HG02973 (cell line): ENCODE data around the gene DDX1.
"Not testable (repeated sequence)": the region's sequence is repeated elsewhere in the genome, so short reads cannot be mapped to it uniquely, and the experiment has no call there.

ENCODE experiments used
- ATAC-seq: cut with Tn5 transposase; IDR thresholded peaks from one replicate; pipeline ENCODE4 v1.9.1; 2021; ENCODE audit warnings: moderate library complexity; ENCODE audit not compliant: unreplicated experiment

Gene DDX1

DNA sequence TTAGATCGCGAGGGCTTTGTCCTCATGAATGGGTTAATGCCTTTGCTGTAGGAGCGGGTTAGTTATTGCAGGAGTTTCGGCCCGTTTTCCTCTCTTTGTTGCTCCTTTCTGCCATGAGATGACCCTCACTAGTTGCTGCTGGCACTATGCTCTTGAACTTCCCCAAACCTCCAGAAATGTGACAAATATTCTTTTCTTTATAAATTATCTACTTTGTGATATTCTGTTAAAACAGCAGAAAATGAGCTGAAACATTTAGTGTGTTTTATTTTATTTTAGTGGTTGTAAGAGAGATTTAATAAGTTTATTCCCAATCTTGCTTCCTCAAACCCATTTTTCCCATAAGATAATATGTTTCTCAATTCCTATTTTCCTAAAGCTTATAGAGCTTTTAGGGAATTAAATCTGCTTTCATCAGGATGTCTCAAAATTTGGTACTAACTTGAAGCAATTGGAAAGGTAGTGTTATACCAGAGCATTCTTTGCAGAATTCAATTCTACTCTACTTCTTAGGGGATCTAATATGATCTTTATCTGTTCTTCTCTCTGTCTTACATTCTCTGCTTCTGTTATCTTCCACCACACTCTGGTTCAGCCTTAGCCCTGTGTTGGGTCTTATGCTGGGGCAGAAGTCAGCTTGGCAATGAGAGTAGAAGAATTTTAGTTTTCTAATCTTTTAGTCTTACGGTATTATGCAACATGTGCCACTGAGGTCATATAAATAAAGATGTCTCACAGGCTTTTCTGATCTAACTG lies 23.1 kb downstream of the DDX1 start:
- no peak for ATAC-seq

DNA sequence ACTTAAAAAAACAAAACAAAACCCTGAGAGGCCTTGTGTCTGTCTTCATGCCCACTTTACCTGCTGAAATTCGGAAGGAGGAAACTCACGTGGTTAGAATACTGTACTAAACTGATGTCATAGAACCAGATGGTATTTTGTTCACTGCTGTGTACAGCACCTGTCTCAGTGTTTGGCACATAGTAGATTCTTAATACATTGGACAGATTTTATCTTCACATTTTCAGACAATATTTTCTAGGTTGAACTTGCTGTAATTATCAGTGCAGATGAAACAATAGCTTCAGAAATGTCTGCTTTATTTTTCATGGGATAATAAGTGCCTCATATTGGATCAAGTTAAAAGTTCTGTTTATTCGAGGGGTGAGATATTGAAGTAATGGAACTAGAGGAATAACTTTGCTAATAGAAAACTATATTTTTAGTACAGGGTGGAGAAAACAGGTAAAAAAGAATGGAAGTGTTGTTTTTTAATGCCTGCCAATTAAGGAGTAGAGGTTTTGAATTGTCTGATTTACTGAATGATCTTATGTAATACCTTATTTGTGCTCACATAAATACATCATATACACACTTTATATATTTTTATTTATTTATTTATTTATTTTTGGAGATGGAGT lies 23.7 kb downstream of the DDX1 start:
- no peak for ATAC-seq

DNA sequence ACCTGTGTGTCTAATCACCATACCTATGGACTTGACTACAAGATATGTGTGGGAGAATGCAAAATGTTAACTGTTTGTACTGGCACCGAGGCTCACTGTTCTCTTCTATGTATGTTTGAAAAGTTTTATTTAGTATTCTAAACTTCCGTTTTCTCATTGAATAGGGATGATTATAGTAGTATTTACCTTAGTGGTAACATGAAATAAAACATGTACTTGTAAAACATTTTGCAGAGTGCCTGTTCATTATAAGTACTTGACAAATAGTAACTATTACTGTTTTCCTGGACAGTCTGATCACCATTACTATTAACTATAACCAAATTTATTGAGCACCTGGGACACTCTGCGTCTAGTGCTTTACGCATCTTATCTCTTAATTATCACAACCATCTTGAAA lies 24.8 kb downstream of the DDX1 start:
- ATAC-seq: no peak

DNA sequence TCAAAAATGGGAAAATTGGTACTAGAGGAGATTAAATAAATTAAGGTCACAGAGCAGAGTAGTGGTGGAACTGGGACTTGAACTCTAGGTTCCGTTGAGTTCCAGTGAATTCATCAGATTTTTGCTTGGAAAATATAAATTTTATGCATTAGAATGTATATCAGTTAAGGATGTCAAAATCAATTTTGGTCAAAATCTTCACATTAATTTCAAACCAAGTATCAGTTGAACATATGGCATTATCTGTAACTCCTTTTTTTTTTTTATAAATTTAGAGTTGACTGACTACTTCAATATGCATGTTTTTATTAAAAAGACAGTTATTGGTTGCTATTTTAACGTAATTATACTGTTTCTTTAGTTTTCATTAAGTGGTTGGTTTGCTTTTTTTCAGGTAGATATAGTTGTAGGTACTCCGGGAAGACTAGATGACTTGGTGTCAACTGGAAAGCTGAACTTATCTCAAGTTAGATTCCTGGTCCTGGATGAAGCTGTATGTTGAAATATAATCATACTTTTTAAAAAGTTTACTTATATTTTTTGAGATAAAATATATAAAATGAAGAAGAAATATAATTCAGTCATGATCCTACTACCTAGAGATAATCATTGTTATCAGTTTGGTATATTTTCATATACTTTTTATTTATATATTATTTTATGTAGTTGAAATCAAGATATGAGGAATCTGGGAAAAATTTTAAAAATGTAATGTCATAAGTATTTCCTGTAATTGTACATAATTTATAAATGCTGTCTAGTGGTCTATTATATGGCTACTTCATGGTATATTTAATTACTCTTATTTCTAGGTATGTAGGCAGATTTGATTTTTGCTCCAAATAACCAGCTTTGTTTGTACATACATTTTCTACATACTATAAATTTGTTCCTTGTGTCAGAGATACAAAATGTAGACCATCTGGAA lies 25.4 kb downstream of the DDX1 start:
- ATAC-seq: no peak

DNA sequence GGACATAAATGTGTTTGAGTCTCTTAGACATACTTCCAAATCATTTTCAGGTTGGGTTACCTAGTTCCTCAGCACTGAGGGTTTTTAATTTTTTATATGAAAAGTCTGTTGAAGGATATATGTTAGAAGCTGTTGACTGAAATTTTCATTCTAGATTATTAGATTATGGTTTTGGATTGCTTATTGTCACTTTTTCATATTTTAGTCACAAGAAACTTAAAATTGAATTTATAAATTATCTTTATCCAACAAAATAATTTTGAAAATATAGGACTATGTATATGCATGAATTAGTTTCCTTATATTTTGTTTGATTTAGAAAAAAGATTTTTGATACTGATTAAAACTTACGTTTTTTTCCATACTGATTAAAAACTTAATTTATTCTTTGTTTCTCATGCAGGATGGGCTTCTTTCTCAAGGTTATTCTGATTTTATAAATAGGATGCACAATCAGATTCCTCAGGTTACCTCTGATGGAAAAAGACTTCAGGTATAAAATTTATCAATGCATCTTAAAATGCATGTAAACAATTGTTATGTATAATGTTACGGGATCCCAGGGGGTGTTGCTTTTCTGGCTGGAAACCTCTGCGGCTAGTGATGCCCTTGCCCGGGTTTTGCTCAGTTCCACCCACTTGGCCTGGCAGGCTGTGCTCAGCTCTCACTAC lies 26.2 kb downstream of the DDX1 start:
- no peak for ATAC-seq

DNA sequence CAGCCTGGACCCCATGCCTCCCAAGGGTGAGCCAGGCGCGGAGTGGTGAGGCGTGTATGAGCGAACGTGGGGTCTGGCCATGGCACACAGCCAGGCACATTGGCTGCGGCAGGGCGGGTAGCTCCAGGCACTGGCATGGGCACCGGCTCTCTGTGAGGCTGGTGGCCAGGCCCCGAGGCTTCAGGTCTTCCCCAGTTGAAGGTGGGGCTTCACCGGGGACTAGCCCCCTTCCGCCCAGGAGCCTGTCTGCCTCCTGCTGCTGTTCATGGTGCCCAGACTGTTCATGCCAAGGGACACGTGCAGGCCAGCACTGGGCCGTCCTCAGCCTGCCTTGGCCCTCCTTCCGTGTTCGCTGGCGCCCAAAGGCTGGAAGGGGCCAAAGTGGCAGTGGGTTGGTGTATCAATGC lies 26.8 kb downstream of the DDX1 start:
- ATAC-seq: no peak

DNA sequence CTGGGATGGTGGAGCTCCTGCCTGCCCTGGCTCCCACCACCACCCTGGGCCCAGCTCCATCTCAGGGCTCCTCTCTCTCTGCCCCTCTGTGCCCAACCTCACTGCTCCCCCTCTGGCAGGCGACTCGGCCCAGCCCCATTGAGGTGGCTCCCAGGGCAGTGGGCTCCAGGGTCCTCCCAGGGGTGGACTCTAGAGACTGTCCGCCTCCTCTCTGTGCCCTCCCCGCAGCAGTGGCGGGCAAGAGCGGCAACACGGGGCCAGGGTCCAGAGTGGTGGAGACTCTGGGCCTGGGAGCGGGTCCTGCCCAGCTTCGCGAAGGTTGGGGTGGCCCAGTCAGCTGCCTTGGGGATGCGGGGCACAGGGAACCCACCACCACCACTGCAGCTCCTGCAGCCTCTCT lies 27.4 kb downstream of the DDX1 start:
- ATAC-seq: no peak

DNA sequence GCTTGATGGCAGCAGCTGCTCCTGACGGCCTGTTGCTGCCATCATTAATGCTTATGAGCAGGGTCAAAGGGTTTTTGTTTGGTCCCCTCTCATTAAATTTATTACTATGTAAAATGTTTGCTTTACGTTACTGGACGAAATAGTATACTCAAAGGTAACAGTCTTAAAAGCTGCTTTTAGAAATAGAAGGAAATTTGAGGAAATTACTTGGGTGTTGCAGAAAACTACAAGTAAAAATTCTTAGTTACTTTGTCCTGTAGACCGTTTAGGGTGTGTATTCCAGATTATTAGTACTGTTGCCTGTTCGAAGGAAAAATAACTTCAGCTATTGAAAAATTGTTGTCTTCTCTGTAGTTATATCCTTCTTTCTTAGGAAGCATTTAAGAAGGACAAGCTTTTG lies 27.8 kb downstream of the DDX1 start:
- no peak for ATAC-seq

DNA sequence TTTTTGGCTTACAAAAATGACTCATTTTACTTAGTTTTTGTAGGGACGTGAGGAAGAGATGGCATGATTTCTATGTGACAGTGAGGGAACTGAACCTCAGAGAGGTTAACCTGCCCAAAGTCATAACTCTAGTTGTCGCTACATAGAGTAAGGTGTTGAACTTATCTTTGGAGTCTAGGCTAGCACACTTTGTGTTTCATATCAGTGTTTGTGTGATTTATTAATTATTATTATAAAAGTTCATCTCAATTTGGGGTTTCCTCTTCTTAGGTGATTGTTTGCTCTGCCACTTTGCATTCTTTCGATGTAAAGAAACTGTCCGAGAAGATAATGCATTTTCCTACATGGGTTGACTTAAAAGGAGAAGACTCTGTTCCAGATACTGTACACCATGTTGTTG lies 28.3 kb downstream of the DDX1 start:
- no peak for ATAC-seq

DNA sequence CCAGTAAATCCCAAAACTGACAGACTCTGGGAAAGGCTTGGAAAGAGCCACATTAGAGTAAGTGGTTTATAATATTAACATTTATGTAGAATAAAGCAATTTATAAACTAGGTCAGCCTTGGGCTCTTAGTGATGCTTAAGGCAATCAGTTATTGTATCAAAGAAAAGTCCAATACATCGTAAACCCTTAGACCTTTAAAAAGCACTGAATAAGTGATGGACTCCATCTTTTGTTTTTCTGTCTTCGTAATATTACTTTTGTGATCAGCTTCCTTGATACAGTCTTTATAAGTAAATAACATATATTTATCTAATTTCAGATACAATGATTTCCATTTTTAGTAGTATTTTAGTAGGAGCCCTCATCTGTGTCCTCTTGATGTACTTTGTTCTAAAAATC lies 28.7 kb downstream of the DDX1 start:
- ATAC-seq: no peak

DNA sequence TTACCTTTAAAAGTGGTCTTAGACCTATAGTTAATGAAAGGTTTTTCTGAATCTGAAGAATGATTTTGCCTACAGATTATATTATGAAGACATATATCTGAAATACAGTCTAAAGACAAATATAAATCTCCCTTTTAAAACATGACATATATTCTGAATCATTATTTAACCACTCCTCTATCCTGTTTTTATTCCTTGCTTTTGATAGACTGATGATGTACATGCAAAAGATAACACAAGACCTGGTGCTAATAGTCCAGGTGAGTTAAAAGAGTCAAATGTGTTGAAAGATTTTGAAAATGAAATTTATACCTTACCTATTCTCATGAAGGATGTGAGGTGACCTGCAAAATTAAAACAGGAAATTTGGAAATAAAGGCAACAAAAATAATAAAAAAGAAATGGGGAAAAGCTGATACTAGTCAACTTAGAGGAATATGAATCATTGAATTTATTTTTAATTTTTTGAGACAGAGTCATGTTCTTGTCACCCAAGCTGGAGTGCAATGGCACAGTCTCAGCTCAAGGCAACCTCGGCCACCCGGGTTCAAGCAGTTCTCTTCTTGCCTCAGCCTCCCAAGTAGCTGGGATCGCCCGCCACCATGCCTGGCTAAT lies 29.3 kb downstream of the DDX1 start:
- ATAC-seq: no peak

DNA sequence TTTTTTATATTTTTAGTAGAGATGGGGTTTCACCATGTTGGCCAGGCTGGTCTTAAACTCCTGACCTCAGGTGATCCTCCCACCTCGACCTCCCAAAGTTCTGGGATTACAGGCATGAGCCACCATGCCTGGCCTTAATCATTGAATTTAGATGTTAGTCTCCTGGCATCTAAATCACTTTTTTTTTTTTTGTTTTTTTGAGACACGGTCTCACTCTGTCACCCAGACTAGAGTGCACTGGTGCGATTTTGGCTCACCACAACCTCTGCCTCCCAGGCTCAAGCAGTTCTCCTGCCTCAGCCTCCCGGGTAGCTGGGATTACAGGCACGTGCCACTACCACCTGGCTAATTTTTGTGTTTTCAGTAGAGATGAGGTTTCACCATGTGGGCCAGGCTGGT lies 29.8 kb downstream of the DDX1 start:
- ATAC-seq: not testable (repeated sequence)

DNA sequence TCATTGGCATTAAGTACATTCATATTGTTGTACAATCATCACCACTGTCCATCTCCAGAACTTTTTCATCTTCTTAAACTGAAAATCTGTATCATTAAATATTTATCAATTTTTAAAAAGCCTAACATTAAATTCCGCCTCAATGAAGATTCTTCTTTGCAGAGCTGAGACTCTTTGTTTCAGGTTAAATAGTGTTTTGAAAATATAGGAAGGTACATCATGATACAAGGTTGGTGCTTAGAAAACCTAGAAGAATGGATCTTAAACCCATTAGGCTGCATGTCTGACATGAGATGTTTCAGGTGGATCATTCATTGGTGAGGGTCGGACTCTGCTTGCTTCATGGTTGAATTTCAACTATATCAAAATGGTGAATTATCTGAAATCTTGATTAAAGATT lies 30.5 kb downstream of the DDX1 start:
- no peak for ATAC-seq

DNA sequence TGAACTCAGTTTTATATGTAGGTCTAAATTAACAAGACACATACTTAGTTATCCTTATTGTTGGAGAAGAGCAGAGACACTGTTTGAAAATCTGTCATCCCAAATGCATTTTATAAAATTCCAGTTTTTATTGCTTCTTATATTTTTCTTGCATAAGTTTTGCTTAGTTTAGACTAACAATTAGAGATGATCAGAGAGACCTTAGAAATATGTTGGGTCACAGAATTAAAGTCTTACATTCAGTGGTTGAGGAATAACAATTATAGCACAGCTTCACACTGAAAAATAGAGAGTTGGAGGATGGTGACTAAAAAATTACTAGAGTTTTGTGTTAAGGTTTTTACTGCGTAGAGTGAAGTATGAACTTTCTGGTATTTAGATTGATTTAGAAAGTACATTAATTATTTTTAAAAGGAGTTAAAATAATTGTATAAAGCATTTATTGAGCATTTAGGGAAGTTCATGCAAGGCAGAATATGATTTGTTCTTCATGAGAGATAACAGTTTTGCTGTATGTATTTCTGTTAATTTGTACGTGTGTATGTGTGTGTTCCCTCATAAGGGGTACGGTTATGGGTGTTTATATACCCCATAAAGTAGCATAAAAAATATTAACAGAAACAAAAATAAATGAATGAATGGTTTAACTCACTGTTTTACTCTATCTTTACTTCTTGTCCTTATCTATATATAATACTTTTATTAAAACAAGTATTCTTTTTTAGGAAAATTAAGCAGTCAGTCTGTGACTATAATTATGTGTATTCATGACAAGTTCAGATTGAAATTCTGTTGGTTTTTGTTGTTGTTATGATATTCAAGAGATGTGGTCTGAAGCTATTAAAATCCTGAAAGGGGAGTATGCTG lies 31.2 kb downstream of the DDX1 start:
- no peak for ATAC-seq

DNA sequence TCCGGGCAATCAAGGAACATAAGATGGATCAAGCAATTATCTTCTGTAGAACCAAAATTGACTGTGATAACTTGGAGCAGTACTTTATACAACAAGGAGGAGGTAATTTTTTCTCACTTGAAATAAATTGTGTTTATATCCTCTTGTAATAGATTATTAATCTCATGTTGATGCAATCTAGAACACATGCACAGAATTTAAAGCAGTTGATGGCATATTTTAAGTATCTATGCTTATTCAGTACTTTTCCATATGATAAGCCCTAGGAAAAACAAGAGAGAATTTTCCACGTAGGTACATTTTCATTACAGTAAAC lies 31.8 kb downstream of the DDX1 start:
- no peak for ATAC-seq

DNA sequence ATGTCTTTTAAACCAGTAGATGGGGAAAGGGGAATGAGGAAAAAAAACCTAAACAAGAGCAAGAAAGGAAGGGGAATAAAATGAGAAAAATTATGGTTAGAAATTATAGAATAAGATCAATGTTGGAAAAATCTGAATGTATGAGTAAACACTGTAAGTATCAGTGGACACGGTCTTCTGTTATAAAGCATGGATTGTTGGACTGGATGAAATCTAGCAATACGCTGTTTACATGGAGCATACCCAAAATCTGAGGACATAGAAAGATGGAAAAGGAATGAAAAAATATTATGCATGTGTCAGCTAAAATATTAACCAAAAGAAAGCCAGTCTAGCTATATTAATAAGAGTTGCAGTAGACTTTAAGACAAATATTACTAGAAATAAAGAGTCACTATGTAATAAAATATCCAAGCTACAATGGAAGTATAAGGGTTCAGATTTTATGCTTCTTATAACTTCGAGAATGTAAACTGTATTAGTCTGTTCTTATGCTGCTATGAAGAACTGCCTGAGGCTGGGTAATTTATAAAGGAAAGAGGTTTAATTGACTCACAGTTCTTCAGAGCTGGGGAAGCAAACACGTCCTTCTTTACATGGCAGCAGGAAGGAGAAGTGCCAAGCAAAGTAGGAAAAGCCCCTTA lies 32.4 kb downstream of the DDX1 start:
- no peak for ATAC-seq

DNA sequence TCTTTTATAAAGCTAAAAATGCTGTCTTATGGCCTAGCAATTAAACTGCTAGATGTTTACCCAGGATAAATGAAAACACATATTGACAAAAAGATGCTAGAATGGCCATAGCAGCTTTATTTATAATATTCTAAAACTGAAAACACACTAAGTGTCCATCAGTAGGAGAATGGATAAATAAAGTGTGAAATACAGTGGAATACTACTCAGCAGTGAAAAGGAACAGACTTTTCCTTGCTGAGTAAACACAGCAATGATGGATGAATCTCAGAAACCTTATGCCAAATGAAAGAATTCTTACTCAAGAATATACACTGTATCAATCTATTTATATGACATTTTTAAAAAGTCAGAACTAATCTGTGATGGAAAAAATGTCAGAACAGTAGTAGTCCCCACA lies 33.2 kb downstream of the DDX1 start:
- no peak for ATAC-seq

DNA sequence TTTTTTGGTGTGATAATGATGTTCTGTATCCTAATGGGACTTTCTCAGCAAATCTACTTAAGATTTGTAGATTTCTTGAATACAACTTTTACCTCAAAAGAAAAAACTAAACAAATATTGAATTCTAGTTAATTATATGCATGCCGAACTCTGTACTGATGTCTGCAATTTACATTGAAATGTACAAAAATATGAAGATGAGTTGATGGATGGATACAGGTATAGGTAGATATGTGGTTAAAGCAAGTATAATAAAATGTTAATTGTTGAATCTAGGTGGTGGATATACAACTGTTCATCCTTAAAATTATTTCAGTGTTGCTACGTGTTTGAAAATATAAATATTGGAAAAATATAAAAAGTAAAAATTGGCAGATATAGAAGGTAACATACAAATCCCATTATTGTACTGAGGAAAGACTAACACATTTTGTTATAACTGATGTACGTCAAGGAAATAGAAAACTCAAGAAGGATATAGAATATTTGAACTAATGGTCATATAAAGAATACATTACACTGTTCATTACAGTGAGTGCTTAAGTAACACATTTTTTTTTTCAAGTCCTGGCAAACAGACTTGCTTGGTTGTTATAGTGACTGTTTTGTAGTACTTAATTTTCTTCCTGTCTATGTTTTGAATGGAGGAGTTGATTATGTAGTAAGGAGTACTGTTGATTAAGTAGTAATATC lies 33.8 kb downstream of the DDX1 start:
- ATAC-seq: no peak

DNA sequence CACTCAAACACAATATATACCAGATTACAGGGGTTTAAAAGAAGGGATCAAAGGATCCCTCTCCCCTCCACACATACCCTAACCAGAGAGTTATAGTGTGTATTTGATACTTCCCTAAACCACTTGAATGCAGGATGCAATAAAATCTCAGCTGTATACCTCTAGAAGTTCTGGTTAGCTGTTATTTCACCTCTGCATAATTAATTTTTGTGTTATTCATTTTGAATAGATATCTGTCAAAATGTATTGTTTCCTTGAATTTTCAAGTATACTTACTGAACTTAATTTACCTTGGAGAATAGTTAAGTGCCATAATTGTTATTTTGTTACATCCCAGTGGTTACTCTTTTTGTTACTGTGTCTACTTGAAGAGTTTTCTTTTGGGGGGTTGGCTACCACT lies 34.5 kb downstream of the DDX1 start:
- no peak for ATAC-seq
